HCT116 (cell line): ENCODE results near the gene DRAXIN. TPM values are rescaled to one million over a fixed set of nuclear protein-coding genes. Genes with fewer than 3 reads are reported as not detected.

Experiments used
- ATAC-seq: fragments of 200-7000 bp; cut with Tn5 transposase; 2 replicates; pipeline ENCODE4 v1.9.1; 2020; ENCODE audit warnings: mild to moderate bottlenecking, moderate library complexity
- BruUV-seq: library from RNA; stranded (reverse); fragments of 400-500 nt; replicated peaks from 2 replicates; lab custom pipeline; 2021; lab: Mats Ljungman, UMichigan
- CTCF ChIA-PET: fragments of 300-600 bp; sonication (Branson Sonifier 250); formaldehyde crosslinking; loops from one replicate; lab custom pipeline; 2021; ENCODE audit warnings: antibody characterized with exemption; lab: Charles Lee
- POLR2A ChIA-PET: fragments of 300-600, 350-600 bp; sonication (Branson Sonifier 250); formaldehyde crosslinking; loops from one replicate; lab custom pipeline; 2021; ENCODE audit warnings: antibody characterized with exemption; lab: Charles Lee
- RAD21 ChIA-PET, 2 experiments: fragments of 300-600 bp; sonication (Branson Sonifier 250); formaldehyde crosslinking; loops; one replicate each; lab custom pipeline; 2023; ENCODE audit warnings: low total read pairs in 2 of 2; ENCODE audit not compliant: uncharacterized antibody in 2 of 2, unreplicated experiment in 2 of 2, low non-redundant PET in 1 of 2; lab: Charles Lee
- DNase-seq: peaks from one replicate; pipeline ENCODE4 v3.0.0-alpha.2; 2010; ENCODE audit warnings: low read depth, low spot score
- H2AFZ ChIP-seq: fragments of 200-600 bp; shearing (Covaris generic), sonication (generic); 2 replicates; pipeline ENCODE4 v1.6.1; 2017; ENCODE audit warnings: low read depth, mixed run types, mixed read lengths, antibody characterized with exemption, low read length; ENCODE audit not compliant: poor library complexity, severe bottlenecking
- H3K27ac ChIP-seq: 2 replicates; pipeline ENCODE4 v1.5.1; 2012; ENCODE audit warnings: low read depth, low read length
- H3K27me3 ChIP-seq: fragments of 200-600 bp; sonication (generic); 2 replicates; pipeline ENCODE4 v1.6.1; 2016; ENCODE audit warnings: mixed run types, low read length, mixed read lengths; ENCODE audit not compliant: insufficient read depth
- H3K36me3 ChIP-seq, 2 experiments: fragments of 200-500 bp in 1 of 2; fragments of 200-600 bp in 1 of 2; sonication (Bioruptor generic) in 1 of 2; sonication (generic) in 1 of 2; 2 replicates each; pipeline versions ENCODE4 v1.5.1 to v1.6.1; 2014 to 2016; ENCODE audit warnings: low read length in 2 of 2, inconsistent platforms in 1 of 2, mixed read lengths in 1 of 2, mixed run types in 1 of 2; ENCODE audit not compliant: insufficient read depth in 2 of 2, control insufficient read depth in 1 of 2
- H3K4me1 ChIP-seq, 2 experiments: fragments of 200-600 bp in 1 of 2; sonication (generic) in 1 of 2; 2 replicates each; pipeline versions ENCODE4 v1.5.1 to v1.6.1; 2012 to 2017; ENCODE audit warnings: low read length in 2 of 2, inconsistent platforms in 1 of 2, mild to moderate bottlenecking in 1 of 2, mixed read lengths in 1 of 2, mixed run types in 1 of 2, moderate library complexity in 1 of 2; ENCODE audit not compliant: insufficient read depth in 2 of 2, control insufficient read depth in 1 of 2
- H3K4me2 ChIP-seq: fragments of 200-600 bp; sonication (generic); 2 replicates; pipeline ENCODE4 v1.6.1; 2017; ENCODE audit warnings: mixed run types, low read length, mixed read lengths
- H3K4me3 ChIP-seq, 2 experiments: fragments of 200-600 bp in 1 of 2; sonication (generic) in 1 of 2; replicated peaks in 1 of 2; 2 replicates each; pipeline ENCODE4 v1.5.1; 2011 to 2016; ENCODE audit warnings: low read length in 2 of 2, control low read depth in 1 of 2, low read depth in 1 of 2, mild to moderate bottlenecking in 1 of 2, mixed read lengths in 1 of 2, mixed run types in 1 of 2
- H3K79me2 ChIP-seq: fragments of 200-600 bp; sonication (generic); 2 replicates; pipeline ENCODE4 v1.6.1; 2017; ENCODE audit warnings: mild to moderate bottlenecking, mixed run types, low read length, moderate library complexity, mixed read lengths; ENCODE audit not compliant: insufficient read depth
- H3K9ac ChIP-seq: fragments of 200-600 bp; sonication (generic); 2 replicates; pipeline ENCODE4 v1.6.1; 2016; ENCODE audit warnings: low read length, mixed read lengths
- H3K9me2 ChIP-seq: fragments of 200-600 bp; sonication (generic), shearing (Covaris generic); 2 replicates; pipeline ENCODE4 v1.6.1; 2017; ENCODE audit warnings: mixed run types, mild to moderate bottlenecking, moderate library complexity; ENCODE audit not compliant: insufficient read depth
- H3K9me3 ChIP-seq, 2 experiments: fragments of 200-500 bp in 1 of 2; fragments of 200-600 bp in 1 of 2; sonication (Bioruptor generic) in 1 of 2; sonication (generic) in 1 of 2; 2 replicates each; pipeline ENCODE4 v1.6.1; 2014 to 2017; ENCODE audit warnings: low read length in 2 of 2, mixed read lengths in 2 of 2, inconsistent platforms in 1 of 2, low read depth in 1 of 2, mild to moderate bottlenecking in 1 of 2, mixed run types in 1 of 2, moderate library complexity in 1 of 2; ENCODE audit not compliant: control insufficient read depth in 1 of 2, insufficient read depth in 1 of 2
- H4K20me1 ChIP-seq: fragments of 200-600 bp; sonication (generic), shearing (Covaris generic); 2 replicates; pipeline ENCODE4 v1.6.1; 2017; ENCODE audit warnings: mixed run types, mild to moderate bottlenecking, moderate library complexity; ENCODE audit not compliant: insufficient read depth
- CBX3 ChIP-seq: IDR thresholded peaks from 2 replicates; pipeline ENCODE4 v1.6.1; 2012; ENCODE audit warnings: low read depth
- CEBPB ChIP-seq: IDR thresholded peaks from 2 replicates; pipeline ENCODE4 v1.6.1; 2012; ENCODE audit warnings: low read depth
- ELF1 ChIP-seq: IDR thresholded peaks from 2 replicates; pipeline ENCODE4 v1.6.1; 2012; ENCODE audit warnings: low read depth, borderline replicate concordance
- FOSL1 ChIP-seq: IDR thresholded peaks from 2 replicates; pipeline ENCODE4 v1.6.1; 2012; ENCODE audit warnings: low read depth
- JUND ChIP-seq: IDR thresholded peaks from 2 replicates; pipeline ENCODE4 v1.6.1; 2012
- POLR2AphosphoS5 ChIP-seq: IDR thresholded peaks from 2 replicates; pipeline ENCODE4 v1.6.1; 2011; ENCODE audit warnings: mild to moderate bottlenecking, low read depth, low read length, moderate library complexity
- RAD21 ChIP-seq: IDR thresholded peaks from 2 replicates; pipeline ENCODE4 v1.6.1; 2012; ENCODE audit warnings: low read depth, mild to moderate bottlenecking
- SIN3A ChIP-seq: IDR thresholded peaks from 2 replicates; pipeline ENCODE4 v1.6.1; 2012; ENCODE audit warnings: low read depth
- SRF ChIP-seq: IDR thresholded peaks from 2 replicates; pipeline ENCODE4 v1.6.1; 2012; ENCODE audit warnings: low read depth
- TCF7L2 ChIP-seq: IDR thresholded peaks from 2 replicates; pipeline ENCODE4 v1.7.0; 2011; ENCODE audit warnings: borderline replicate concordance, inconsistent platforms; ENCODE audit not compliant: insufficient read depth, insufficient read length; ENCODE audit errors: extremely low read depth
- ZFX ChIP-seq: fragments of 450-650 bp; IDR thresholded peaks from 2 replicates; pipeline ENCODE4 v1.6.1; 2017
- intact Hi-C: fragments of 100-400 bp; cut with micrococcal nuclease; formaldehyde crosslinking; loops from 2 replicates; pipeline ENCODE4 v1.10.0; 2022
- total RNA-seq: library from RNA; stranded (reverse); gene quantifications from one replicate; pipeline ENCODE4 v1.2.1, GENCODE V29; 2021; ENCODE audit not compliant: unreplicated experiment

The DRAXIN gene
- total RNA-seq, 1 experiment from 2014 or later: 0.47 TPM

- TF ChIP-seq TCF7L2 (peak; percentile 90), POLR2AphosphoS5 (peak; percentile 40), JUND (no peak), ZFX (no peak), CBX3 (no peak), CEBPB (no peak)
Measured at GRCh38 chr1:11690397-11691301, 861 bp upstream of the DRAXIN start (continued).

GRCh38 chr1:11691928-11692711, 610 bp downstream of the DRAXIN start:
- no peak for DNase-seq
- H3K79me2 ChIP-seq: no peaks in the 10 kb centered on the region
- H3K27ac ChIP-seq: no peak overlapping the region
- H3K27me3 ChIP-seq: peaks cover 17% of the 10 kb centered on the region; the same call in 1 of the 2 replicates
- no TSS peak for BruUV-seq
- H3K9ac ChIP-seq: no peak overlapping the region
- RAD21 ChIA-PET: no interaction called here
- no peak overlapping the region for H2AFZ ChIP-seq
- intact Hi-C loops: no loop called here
- H3K4me3 ChIP-seq: peak overlapping the region in 1 of 2 experiments; percentile 69; a peak in 1 of 4 replicates
- H4K20me1 ChIP-seq: no peaks in the 10 kb centered on the region
- H3K9me2 ChIP-seq: no peaks in the 10 kb centered on the region
- no peak for TF ChIP-seq RAD21
- TF ChIP-seq ZFX: no peak
- no peak for TF ChIP-seq JUND
- TF ChIP-seq ELF1: no peak
- no peak for TF ChIP-seq FOSL1
- TF ChIP-seq SRF: no peak
- TF ChIP-seq POLR2AphosphoS5: no peak
- no peak for TF ChIP-seq CBX3
- no peak for TF ChIP-seq TCF7L2
- no peak for TF ChIP-seq SIN3A
- TF ChIP-seq, all 23 proteins: peak for 0
- Histone ChIP-seq H3K4me1 (peaks cover 33 to 47% of the 10 kb centered on the region in 2 experiments), H3K36me3 (no peaks in the 10 kb centered on the region), H3K9me3 (no peaks in the 10 kb centered on the region), H3K4me2 (peak overlapping the region; percentile 98)
- no peak for ATAC-seq
- CTCF ChIA-PET: interaction anchor here (1.2 kb wide), 1 partner anchor 28 kb away, joined by 8 read pairs; the partner anchor contains the start of gene FBXO6
- POLR2A ChIA-PET: interaction anchor here (1.3 to 1.9 kb wide), 2 partner anchors 10 to 39 kb away, joined by 10 to 14 read pairs; partner anchors contain the start of gene MAD2L2
